Embryonic facial prominence (tissue), 1 donor: ENCODE data around the gene AP2A1.
"Not testable (repeated sequence)": the region's sequence is repeated elsewhere in the genome, so short reads cannot be mapped to it uniquely, and the experiment has no call there.

Source experiments
- DNase-seq: peaks from one replicate; pipeline ENCODE4 v3.0.0-alpha.2; 2016; ENCODE audit errors: extremely low spot score

AP2A1 gene

GRCh38 chr19:49766930-49767299 lies at the start of gene AP2A1:
Gene AP2A1 (plus strand): TSS chr19:49767001. CDS start chr19:49767134, 133 bp downstream.
- DNase-seq = no peak

DNA sequence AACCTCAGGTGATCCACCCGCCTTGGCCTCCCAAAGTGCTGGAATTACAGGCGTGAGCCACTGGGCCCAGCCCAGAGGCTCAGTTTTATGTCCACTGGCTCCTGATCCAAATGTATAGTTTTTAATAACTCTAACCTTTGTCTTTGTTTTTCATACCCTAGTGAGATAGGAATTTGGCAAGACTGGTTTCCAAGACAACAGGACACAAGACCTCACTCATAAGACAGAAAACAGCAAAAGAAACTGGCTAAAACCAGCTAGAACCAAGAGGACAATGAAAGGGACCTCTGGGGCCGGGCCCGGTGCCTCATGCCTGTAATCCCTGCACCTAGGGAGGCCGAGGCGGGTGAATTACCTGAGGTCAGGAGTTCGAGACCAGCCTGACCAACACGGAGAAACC lies 48.3 kb upstream of the AP2A1 start:
- DNase-seq = no peak

DNA sequence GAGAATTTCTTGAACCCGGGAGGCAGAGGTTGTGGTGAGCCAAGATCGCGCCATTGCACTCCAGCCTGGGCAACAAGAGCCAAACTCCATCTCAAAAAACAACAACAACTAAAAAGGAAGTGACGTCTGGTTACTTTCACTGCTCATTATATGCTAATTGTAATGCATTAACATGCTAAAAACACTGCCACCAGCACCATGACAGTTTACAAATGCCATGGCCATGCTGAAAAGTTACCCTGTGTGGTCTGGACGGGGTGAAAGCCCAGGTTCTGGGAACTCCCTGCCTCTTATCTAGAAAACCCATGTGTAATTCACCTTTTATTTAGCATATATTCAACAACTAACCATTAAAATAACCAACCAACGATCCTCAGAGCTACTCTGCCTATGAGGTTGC lies 47.8 kb upstream of the AP2A1 start:
- DNase-seq = no peak

GRCh38 chr19:49719420-49719819 lies 47.4 kb upstream of the AP2A1 start:
- DNase-seq = not testable (repeated sequence)

DNA sequence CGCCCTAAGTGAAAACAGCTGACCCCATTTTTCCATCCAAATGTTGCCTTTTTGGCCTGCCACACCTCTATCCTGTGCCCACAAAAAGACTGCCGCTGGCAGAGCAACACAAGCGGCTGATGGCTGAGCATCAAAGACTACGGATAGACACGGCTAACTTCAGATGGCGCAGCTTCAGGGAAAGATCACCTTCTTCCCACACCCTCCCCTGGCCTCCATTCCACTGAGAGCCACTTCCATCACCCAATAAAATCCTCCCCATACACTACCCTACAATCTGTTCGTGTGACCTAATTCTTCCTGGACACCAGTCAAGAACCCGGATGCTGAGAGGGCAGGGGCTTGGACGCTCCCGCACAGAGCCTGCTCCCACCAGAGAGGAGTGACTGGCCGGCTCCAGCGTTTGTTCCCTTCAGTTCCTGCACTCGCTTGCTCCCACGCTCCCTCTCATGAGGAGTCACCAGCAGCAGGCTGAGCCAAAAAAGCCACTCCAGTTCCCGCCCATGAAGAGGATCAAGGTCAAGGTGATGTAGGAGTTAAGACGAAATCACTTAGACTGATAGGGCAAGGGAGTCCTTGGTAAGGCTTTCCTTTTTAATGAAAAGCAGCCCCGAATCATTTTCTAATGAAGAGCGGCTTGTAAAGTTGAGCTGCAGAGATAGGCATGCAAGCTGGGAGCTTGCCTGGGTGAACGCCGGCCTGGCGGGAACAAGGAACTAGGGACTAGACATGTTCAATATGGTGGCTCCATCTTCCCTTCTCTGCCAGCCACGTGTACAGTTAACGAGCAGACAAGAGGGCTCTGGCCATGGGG lies 39.4 kb upstream of the AP2A1 start:
- no peak for DNase-seq

GRCh38 chr19:49730166-49730565 lies 36.6 kb upstream of the AP2A1 start:
- DNase-seq = no peak

DNA sequence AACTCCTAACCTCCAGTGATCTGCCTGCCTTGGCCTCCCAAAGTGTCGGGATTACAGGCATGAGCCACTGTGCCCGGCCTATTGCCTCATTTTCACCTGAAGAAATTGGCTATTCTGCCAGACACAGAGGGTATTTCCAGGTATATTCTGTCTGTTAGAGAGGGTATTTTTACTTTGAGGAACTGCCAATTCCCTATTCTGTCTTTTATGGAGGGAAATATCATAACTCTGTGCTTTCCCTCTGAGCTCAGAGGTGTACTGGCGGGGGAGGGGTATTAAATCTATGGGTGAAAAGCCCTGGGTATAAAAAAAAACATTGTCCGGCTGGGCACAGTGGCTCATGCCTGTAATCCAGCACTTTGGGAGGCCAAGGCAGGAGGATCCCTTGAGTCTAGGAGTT lies 28.5 kb upstream of the AP2A1 start:
- no peak for DNase-seq

GRCh38 chr19:49739098-49739497 lies 27.7 kb upstream of the AP2A1 start:
- DNase-seq = no peak

DNA sequence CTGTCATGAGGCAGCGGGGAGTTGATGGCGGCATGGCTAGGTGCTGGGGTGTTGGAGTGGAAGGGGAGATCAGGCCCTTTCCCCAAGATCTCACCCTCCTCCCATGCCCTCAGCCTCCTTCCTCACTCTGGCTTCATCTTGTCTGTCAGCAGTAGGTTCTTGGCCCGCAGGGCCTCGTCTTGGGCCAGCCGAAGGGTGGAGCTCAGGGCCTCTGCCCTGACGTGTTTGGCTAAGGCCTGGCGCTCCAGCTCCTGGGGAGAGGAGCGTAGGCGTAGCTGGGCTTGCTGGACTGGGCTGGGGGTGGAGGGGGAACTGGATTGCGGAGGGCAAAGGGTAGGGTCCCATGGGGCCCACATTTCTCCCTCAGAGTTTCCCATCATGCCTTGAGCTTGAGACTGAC lies 26.9 kb upstream of the AP2A1 start:
- no peak for DNase-seq

GRCh38 chr19:49741210-49741844 lies 25.5 kb upstream of the AP2A1 start:
- no peak for DNase-seq

- no peak for DNase-seq
These were observed 21.8 kb upstream of the AP2A1 start for GRCh38 chr19:49744946-49745381.

- no peak for DNase-seq
These were observed 20.4 kb upstream of the AP2A1 start for GRCh38 chr19:49746206-49746958.

- DNase-seq = no peak
These were observed 17.6 kb upstream of the AP2A1 start for GRCh38 chr19:49749055-49749716.

GRCh38 chr19:49749771-49750170 lies 17.0 kb upstream of the AP2A1 start:
- DNase-seq = no peak

- no peak for DNase-seq
These were observed 14.1 kb upstream of the AP2A1 start for GRCh38 chr19:49752701-49753100.

DNA sequence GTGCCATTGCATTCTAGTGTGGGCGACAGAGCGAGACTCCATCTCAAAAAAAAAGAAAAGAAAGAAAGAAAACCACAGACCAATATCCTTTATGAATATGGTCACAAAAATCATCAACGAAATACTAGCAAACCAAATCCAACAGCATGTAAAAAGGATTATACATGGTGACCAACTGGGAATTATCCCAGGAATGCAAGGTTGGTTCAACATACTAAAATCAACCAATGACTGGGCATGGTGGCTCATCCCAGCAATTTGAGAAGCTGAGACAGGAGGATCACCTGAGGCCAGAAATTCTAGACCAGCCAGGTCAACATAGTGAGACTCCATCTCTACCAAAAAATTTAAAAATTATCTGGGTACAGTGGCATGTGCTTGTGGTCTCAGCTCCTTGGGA lies 10.8 kb upstream of the AP2A1 start:
- no peak for DNase-seq

DNA sequence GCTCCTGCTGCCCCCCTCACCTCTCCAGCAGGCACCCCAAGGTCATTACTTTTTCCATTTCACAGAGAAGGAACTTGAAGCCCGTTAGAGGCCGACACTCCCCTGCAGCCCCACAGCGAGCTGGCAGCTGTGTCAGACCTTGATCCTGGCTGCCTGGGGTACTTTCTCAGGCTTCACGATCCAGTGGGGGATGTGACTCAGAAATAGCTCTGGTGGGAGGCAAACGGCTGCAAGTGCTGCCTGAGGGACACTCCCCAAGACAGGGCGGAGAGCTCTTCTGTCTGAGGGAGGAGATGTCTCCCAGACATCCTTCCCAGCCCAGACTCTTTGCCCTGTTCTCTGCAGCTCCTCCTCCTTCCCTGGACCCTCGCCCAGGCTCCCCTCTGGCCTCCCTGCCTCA lies 8.5 kb upstream of the AP2A1 start:
- DNase-seq = no peak

- no peak for DNase-seq
These were observed 5.6 kb upstream of the AP2A1 start for GRCh38 chr19:49761249-49761624.

DNA sequence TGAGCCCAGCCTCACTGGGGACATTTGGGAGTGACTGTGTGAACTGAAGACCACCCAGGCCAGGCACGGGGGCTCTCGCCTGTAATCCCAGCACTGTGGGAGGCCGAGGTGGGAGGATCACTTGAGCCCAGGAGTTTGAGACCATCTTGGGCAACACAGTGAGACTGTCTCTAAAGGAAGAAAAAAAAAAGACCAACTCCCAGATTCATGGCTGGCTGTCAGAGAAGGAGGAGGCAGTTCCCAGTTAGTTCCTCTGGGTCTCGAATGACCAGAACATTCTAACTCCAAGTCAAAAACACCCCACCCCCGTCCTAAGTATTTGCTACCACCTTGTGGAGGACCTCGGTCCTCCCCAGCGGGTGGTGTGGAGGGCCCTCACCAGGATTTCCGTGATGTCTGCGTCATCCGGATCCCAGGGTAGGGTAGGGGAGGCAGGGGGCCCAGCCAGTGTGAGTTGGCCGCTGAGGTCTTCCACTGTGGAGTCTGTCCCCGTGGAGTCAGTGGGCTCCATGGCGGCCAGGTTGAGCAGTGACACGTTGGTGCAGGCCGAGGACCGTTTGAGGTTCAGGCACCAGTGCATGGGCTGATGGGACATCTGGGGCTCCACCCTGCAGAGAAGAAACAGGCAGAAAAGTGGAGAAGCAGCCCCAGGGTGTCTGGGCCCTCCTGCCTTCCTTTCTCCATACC lies 5.0 kb upstream of the AP2A1 start:
- DNase-seq = no peak

- DNase-seq = no peak
These were observed 3.6 kb upstream of the AP2A1 start, which contains the start of gene TSKS for GRCh38 chr19:49763230-49763629. Gene TSKS (minus strand): TSS chr19:49763306. CDS start chr19:49763247, 59 bp downstream.

GRCh38 chr19:49764341-49764740 lies 2.5 kb upstream of the AP2A1 start:
- no peak for DNase-seq
